SU-DHL-6 (cell line): ENCODE results near the gene KIAA0319L.

ENCODE experiments used
- CTCF ChIP-seq: fragments of 200-600 bp; sonication (generic); IDR thresholded peaks from one replicate; pipeline ENCODE4 v1.5.1; 2017; ENCODE audit warnings: antibody characterized with exemption, mild to moderate bottlenecking, low read length, moderate library complexity; ENCODE audit not compliant: insufficient read depth, poor library complexity, severe bottlenecking
- EZH2phosphoT487 ChIP-seq: fragments of 200-600 bp; sonication (generic), shearing (Covaris generic); conservative IDR thresholded peaks from 2 replicates; pipeline ENCODE4 v1.6.1; 2018; ENCODE audit warnings: mild to moderate bottlenecking, antibody characterized with exemption, low read length, moderate library complexity, mixed read lengths

GRCh38 chr1:35597870-35598269 lies 40.7 kb upstream of the KIAA0319L start:
- TF ChIP-seq CTCF: no peak
- TF ChIP-seq EZH2phosphoT487: no peak
